H9 (cell line): Measurements from ENCODE around the gene L3MBTL1. TPM values are rescaled to one million over a fixed set of nuclear protein-coding genes. Genes with fewer than 3 reads are reported as not detected.

Experiments
- DNase-seq: peaks from one replicate; pipeline ENCODE4 v3.0.0-alpha.2; 2017
- H2AFZ ChIP-seq: one replicate; pipeline ENCODE4 v1.6.1; 2013; ENCODE audit warnings: mild to moderate bottlenecking, low read length, control low read depth, moderate library complexity
- H2AK5ac ChIP-seq: 2 replicates; pipeline ENCODE4 v1.6.1; 2013; ENCODE audit warnings: low read length, control low read depth, mixed read lengths; ENCODE audit not compliant: insufficient read length
- H2BK120ac ChIP-seq: one replicate; pipeline ENCODE4 v1.6.1; 2013; ENCODE audit warnings: low read depth, mild to moderate bottlenecking, low read length, control low read depth, inconsistent platforms; ENCODE audit not compliant: poor library complexity, severe bottlenecking
- H2BK12ac ChIP-seq: 2 replicates; pipeline ENCODE4 v1.6.1; 2013; ENCODE audit warnings: low read length, control low read depth, mixed read lengths, low read depth; ENCODE audit not compliant: insufficient read length
- H2BK15ac ChIP-seq: 2 replicates; pipeline ENCODE4 v1.6.1; 2013; ENCODE audit warnings: low read depth, low read length, control low read depth
- H2BK20ac ChIP-seq: one replicate; pipeline ENCODE4 v1.6.1; 2013; ENCODE audit warnings: low read depth, mild to moderate bottlenecking, low read length, control low read depth, inconsistent platforms; ENCODE audit not compliant: poor library complexity, severe bottlenecking
- H2BK5ac ChIP-seq: 2 replicates; pipeline ENCODE4 v1.6.1; 2013; ENCODE audit warnings: low read length, control low read depth, mixed read lengths; ENCODE audit not compliant: insufficient read length
- H3K14ac ChIP-seq: 2 replicates; pipeline ENCODE4 v1.6.1; 2013; ENCODE audit warnings: low read length, control low read depth; ENCODE audit not compliant: insufficient read depth
- H3K18ac ChIP-seq: 2 replicates; pipeline ENCODE4 v1.6.1; 2013; ENCODE audit warnings: low read depth, mild to moderate bottlenecking, mixed read lengths, low read length, control low read depth; ENCODE audit not compliant: insufficient read length
- H3K23ac ChIP-seq: 2 replicates; pipeline ENCODE4 v1.6.1; 2013; ENCODE audit warnings: low read length, control low read depth, mixed read lengths, low read depth; ENCODE audit not compliant: insufficient read length
- H3K23me2 ChIP-seq: 2 replicates; pipeline ENCODE4 v1.6.1; 2013; ENCODE audit warnings: low read depth, mild to moderate bottlenecking, mixed read lengths, low read length, control low read depth; ENCODE audit not compliant: insufficient read length, poor library complexity, severe bottlenecking
- H3K27ac ChIP-seq: 2 replicates; pipeline ENCODE4 v1.5.1; 2013; ENCODE audit warnings: low read length, control low read depth, mixed read lengths, low read depth; ENCODE audit not compliant: insufficient read length
- H3K27me3 ChIP-seq: 2 replicates; pipeline ENCODE4 v1.6.1; 2013; ENCODE audit warnings: low read length, control low read depth, inconsistent platforms; ENCODE audit not compliant: insufficient read depth
- H3K4ac ChIP-seq: 2 replicates; pipeline ENCODE4 v1.6.1; 2013; ENCODE audit warnings: low read depth, mild to moderate bottlenecking, control low read depth, inconsistent platforms, low read length, moderate library complexity
- H3K4me1 ChIP-seq: 2 replicates; pipeline ENCODE4 v1.6.1; 2013; ENCODE audit warnings: low read length, control low read depth, inconsistent platforms; ENCODE audit not compliant: insufficient read depth
- H3K4me2 ChIP-seq: 2 replicates; pipeline ENCODE4 v1.6.1; 2013; ENCODE audit warnings: low read length, control low read depth, mixed read lengths; ENCODE audit not compliant: insufficient read length, insufficient read depth
- H3K56ac ChIP-seq: 2 replicates; pipeline ENCODE4 v1.6.1; 2013; ENCODE audit warnings: low read depth, mild to moderate bottlenecking, mixed read lengths, low read length, control low read depth; ENCODE audit not compliant: insufficient read length
- H3K79me1 ChIP-seq: 2 replicates; pipeline ENCODE4 v1.6.1; 2013; ENCODE audit warnings: low read depth, mild to moderate bottlenecking, moderate library complexity, low read length, control low read depth, inconsistent platforms; ENCODE audit not compliant: insufficient read depth, poor library complexity, severe bottlenecking
- H3K79me2 ChIP-seq: 2 replicates; pipeline ENCODE4 v1.6.1; 2013; ENCODE audit warnings: low read length, control low read depth, inconsistent platforms; ENCODE audit not compliant: insufficient read depth
- H3K9ac ChIP-seq: 2 replicates; pipeline ENCODE4 v1.6.1; 2013; ENCODE audit warnings: low read length, control low read depth, mixed read lengths; ENCODE audit not compliant: insufficient read length; ENCODE audit errors: extremely low read depth
- H3K9me3 ChIP-seq: one replicate; pipeline ENCODE4 v1.6.1; 2013; ENCODE audit warnings: low read depth, low read length, inconsistent platforms; ENCODE audit not compliant: control insufficient read depth
- H3T11ph ChIP-seq: one replicate; pipeline ENCODE4 v1.6.1; 2013; ENCODE audit warnings: mild to moderate bottlenecking, low read length, control low read depth, inconsistent platforms
- H4K20me1 ChIP-seq: one replicate; pipeline ENCODE4 v1.6.1; 2013; ENCODE audit not compliant: control insufficient read depth, insufficient read length, insufficient read depth
- H4K5ac ChIP-seq: 2 replicates; pipeline ENCODE4 v1.6.1; 2013; ENCODE audit warnings: low read depth, mild to moderate bottlenecking, mixed read lengths, low read length, control low read depth; ENCODE audit not compliant: insufficient read length
- H4K8ac ChIP-seq: replicated peaks from 2 replicates; pipeline ENCODE4 v1.6.1; 2013; ENCODE audit warnings: low read length, control low read depth, mixed read lengths, low read depth; ENCODE audit not compliant: insufficient read length
- H4K91ac ChIP-seq: 2 replicates; pipeline ENCODE4 v1.6.1; 2013; ENCODE audit warnings: low read depth, mild to moderate bottlenecking, moderate library complexity, mixed read lengths, low read length, control low read depth; ENCODE audit not compliant: insufficient read length
- H3K27ac Mint-ChIP-seq, 3 experiments: 2 replicates in 2 of 3; 3 replicates in 1 of 3; pipeline ENCODE4 v1.8.0; 2020 to 2021; ENCODE audit warnings: mixed read lengths in 3 of 3, mild to moderate bottlenecking in 1 of 3, moderate library complexity in 1 of 3
- H3K27me3 Mint-ChIP-seq: 2 replicates; pipeline ENCODE4 v1.8.0; 2021; ENCODE audit warnings: low read depth, mild to moderate bottlenecking, moderate library complexity, mixed read lengths
- H3K36me3 Mint-ChIP-seq, 3 experiments: 2 replicates in 2 of 3; 3 replicates in 1 of 3; pipeline ENCODE4 v1.8.0; 2020 to 2021; ENCODE audit warnings: low read depth in 3 of 3, mixed read lengths in 3 of 3; ENCODE audit not compliant: insufficient read depth in 1 of 3
- H3K4me1 Mint-ChIP-seq, 2 experiments: 2 replicates each; pipeline ENCODE4 v1.8.0; 2020; ENCODE audit warnings: mixed read lengths in 2 of 2
- H3K4me3 Mint-ChIP-seq, 2 experiments: 2 replicates in 1 of 2; 3 replicates in 1 of 2; pipeline ENCODE4 v1.8.0; 2020 to 2021; ENCODE audit warnings: mild to moderate bottlenecking in 2 of 2, mixed read lengths in 2 of 2, moderate library complexity in 1 of 2
- H3K9me3 Mint-ChIP-seq, 2 experiments: 2 replicates in 1 of 2; 3 replicates in 1 of 2; pipeline ENCODE4 v1.8.0; 2020; ENCODE audit warnings: mild to moderate bottlenecking in 2 of 2, mixed read lengths in 2 of 2, moderate library complexity in 1 of 2
- WGBS: extraction: QIAGEN DNeasy Blood & Tissue Kit; methylation state at CpG from one replicate; pipeline ENCODE4 v1.1.7; 2013; ENCODE audit warnings: missing lambda C conversion rate, low lambda C conversion rate, mixed read lengths; ENCODE audit not compliant: insufficient read length; ENCODE audit errors: extremely low coverage; 5-methylcytosine and 5-hydroxymethylcytosine counted together
- total RNA-seq: library from RNA; stranded (reverse); gene quantifications from 2 replicates; pipeline ENCODE4 v1.2.1, GENCODE V29; 2021
- TF ChIP-seq, protein P1 (sequence below): fragments of 200-600 bp; sonication (generic); conservative IDR thresholded peaks from 3 replicates; pipeline ENCODE4 v1.8.0; 2021; ENCODE audit warnings: antibody characterized with exemption, mild to moderate bottlenecking

L3MBTL1 gene
- total RNA-seq, 1 experiment from 2014 or later = 19.9 TPM

DNA sequence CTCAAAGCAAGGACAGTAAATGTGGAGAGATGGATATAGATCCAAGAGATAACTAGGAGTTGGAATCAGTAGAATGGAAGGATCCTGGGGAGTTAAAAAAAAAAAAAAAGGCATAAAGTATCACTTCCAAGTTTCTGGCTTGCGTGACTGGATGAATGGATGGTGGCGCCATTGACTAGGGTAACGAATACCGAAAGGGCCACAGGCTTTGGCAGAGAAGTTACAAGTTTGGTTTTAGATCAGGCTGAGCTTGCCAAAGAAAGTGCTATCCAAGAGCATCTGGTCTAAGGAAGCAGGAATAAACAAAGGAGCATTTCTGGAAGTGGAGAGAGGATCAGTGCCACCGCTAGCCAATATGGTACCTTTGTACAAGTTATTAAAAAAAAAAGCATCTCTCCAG lies 17.5 kb downstream of the L3MBTL1 start:
- H3K4me1 ChIP-seq = no peaks in the 10 kb centered on the region
- no peak overlapping the region for H2AFZ ChIP-seq
- H3K14ac ChIP-seq = no peak overlapping the region
- no peak overlapping the region for H3K9ac ChIP-seq
- H2BK12ac ChIP-seq = no peak overlapping the region
- H3K4me2 ChIP-seq = no peak overlapping the region
- H4K5ac ChIP-seq = no peak overlapping the region
- TF ChIP-seq, protein P1, sequence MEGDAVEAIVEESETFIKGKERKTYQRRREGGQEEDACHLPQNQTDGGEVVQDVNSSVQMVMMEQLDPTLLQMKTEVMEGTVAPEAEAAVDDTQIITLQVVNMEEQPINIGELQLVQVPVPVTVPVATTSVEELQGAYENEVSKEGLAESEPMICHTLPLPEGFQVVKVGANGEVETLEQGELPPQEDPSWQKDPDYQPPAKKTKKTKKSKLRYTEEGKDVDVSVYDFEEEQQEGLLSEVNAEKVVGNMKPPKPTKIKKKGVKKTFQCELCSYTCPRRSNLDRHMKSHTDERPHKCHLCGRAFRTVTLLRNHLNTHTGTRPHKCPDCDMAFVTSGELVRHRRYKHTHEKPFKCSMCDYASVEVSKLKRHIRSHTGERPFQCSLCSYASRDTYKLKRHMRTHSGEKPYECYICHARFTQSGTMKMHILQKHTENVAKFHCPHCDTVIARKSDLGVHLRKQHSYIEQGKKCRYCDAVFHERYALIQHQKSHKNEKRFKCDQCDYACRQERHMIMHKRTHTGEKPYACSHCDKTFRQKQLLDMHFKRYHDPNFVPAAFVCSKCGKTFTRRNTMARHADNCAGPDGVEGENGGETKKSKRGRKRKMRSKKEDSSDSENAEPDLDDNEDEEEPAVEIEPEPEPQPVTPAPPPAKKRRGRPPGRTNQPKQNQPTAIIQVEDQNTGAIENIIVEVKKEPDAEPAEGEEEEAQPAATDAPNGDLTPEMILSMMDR = no peak
- Mint-ChIP-seq H3K27ac (no peak overlapping the region), H3K27me3 (no peaks in the 10 kb centered on the region), H3K36me3 (peaks cover 4 to 12% (median 8%) of the 10 kb centered on the region in 3 experiments), H3K4me3 (no peak overlapping the region), H3K9me3 (no peaks in the 10 kb centered on the region; a peak in 2 of 5 replicates), H3K4me1 (no peaks in the 10 kb centered on the region)
- H2BK20ac ChIP-seq = no peak overlapping the region
- no peak overlapping the region for H3K4ac ChIP-seq
- no peak overlapping the region for H3K27ac ChIP-seq
- no peak overlapping the region for H3T11ph ChIP-seq
- H3K79me1 ChIP-seq = no peaks in the 10 kb centered on the region
- no peak overlapping the region for H2BK15ac ChIP-seq
- H2BK5ac ChIP-seq = no peak overlapping the region
- no peak overlapping the region for H3K56ac ChIP-seq
- no peak overlapping the region for H2BK120ac ChIP-seq
- no peak overlapping the region for H4K8ac ChIP-seq
- no peaks in the 10 kb centered on the region for H3K9me3 ChIP-seq
- H3K23me2 ChIP-seq = no peaks in the 10 kb centered on the region
- no CpG with 5 or more reads among the region's 5 CpGs for WGBS
- no peaks in the 10 kb centered on the region for H3K27me3 ChIP-seq
- no peak overlapping the region for H2AK5ac ChIP-seq
- no peak overlapping the region for H3K23ac ChIP-seq
- no peak overlapping the region for H4K91ac ChIP-seq
- no peaks in the 10 kb centered on the region for H4K20me1 ChIP-seq
- H3K18ac ChIP-seq = no peak overlapping the region
- DNase-seq = no peak
- H3K79me2 ChIP-seq = 0 out of 2 replicates have a peak, but pooled peaks cover 1% of the 10 kb centered on the region
